AML-193 (cell line): ENCODE results near the gene PDK1.

ENCODE experiments used
- DNase-seq, 2 experiments: peaks; one replicate each; lab custom pipeline; 2025; lab: John Stamatoyannopoulos, UW

The PDK1 gene

DNA sequence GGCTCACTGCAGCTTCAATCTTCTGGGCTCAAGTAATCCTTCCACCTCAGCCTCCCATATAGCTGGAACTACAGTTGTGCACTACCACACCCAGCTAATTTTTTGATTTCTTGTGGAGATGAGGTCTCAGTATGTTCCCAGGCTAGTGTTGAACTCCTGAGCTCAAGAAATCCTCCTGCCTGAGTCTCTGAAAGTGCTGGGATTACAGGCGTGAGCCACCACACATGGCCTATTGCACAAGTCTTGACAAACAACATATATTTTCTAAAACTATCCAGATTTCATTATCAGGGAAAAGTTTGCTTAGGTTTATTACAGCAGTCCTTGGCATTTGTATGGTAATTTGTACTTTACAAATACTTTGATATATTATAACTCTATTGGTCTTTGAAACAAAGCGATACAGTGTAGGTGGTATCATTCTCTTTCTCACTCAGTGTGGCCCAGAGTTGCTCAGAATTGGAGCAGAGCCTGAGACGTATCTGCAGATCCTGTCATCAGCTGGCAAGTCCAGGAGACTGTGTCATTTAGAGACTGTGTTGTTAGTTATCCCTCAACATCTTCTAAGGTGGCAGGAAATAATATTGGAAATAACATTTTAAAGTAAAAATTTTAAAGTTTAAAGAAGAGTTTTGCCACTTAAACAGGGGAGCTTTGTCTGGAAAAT is 41.4 kb downstream of the PDK1 start:
- DNase-seq: no peak

GRCh38 chr2:172599947-172600346 is 44.1 kb downstream of the PDK1 start:
- no peak for DNase-seq

GRCh38 chr2:172600557-172601008 is 44.7 kb downstream of the PDK1 start:
- DNase-seq: no peak

DNA sequence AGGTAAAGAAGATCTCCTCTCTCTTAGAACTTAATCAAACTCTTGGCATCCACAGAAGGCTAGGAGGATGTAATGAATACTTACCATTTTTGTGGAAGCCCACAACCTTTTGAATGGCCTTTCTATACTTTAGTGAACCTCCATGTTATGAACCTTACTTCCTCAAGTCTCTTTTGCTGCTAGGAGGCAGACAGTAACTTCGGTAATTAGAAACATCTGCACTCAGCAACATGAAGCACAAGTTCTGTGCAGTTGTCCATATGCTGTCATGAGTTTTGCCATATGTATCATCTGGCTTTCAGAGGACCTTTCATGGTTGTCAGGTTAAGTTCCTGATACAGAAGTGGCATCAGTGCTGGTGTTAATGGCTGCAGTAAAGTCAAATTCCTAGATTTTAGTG is 50.4 kb downstream of the PDK1 start:
- no peak for DNase-seq

DNA sequence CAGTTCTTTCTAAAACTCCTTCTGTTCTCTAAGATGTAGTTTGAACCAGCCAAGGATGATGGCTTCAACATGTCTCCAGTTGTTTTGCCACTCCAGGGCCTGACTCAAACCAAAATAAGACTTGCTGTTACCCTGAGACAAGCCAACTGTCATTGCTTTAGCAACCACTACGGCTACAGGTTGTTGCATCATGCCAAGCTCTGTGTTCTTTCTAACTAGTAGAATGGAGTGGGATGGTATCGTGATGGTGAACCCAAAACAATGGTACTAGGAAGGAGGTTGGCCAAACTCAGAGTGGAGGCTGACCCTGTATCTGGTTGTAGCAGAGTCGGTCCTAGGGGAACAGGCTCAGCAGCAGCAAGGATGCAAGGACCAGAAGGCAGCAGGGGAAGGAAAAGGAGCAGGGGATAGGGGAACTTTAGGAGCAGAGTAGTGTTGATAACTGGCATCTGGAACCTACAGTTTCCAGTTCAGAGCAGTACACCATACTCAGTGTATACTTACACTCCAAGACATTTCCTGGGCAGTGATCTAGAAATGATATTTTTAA is 51.6 kb downstream of the PDK1 start:
- DNase-seq: no peak

DNA sequence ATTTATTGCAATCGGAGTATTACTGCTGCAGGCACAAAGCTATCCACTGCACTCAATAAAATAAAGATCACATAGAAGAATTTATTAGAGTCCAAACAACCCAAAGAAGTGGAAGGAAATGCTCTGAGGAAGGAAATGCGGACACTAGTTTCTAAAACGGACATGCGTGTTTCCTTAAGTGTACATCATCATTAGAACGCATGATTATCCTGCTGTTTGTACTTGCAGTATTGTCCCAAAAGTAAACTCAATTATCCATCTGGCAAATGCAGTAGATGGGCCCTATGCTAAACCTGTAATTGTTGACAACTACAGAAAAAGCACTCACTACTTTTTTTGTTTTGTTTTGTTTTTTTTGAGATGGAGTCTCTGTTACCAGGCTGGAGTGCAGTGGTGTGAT is 53.6 kb downstream of the PDK1 start:
- DNase-seq: no peak

GRCh38 chr2:172612051-172612450 is 56.2 kb downstream of the PDK1 start:
- DNase-seq: no peak

DNA sequence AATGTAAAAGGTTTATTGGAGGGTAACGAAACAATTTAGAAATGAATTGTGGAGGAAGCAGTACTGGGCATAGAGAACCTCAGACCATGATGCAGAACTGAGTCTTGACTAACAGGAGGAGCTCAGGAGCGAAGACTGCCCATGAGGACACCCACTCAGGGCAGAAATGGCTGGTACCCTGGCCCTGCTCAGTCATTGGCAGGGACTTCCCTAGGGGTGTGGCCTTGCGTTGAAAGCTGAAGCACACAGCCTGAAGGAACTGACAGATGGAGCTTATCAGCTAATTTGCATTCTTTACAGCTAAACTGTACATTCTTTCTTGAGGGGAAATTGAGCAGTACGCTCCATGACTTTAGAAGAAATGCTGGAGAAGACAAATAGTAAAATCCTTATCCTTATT is 57.1 kb downstream of the PDK1 start:
- no peak for DNase-seq

DNA sequence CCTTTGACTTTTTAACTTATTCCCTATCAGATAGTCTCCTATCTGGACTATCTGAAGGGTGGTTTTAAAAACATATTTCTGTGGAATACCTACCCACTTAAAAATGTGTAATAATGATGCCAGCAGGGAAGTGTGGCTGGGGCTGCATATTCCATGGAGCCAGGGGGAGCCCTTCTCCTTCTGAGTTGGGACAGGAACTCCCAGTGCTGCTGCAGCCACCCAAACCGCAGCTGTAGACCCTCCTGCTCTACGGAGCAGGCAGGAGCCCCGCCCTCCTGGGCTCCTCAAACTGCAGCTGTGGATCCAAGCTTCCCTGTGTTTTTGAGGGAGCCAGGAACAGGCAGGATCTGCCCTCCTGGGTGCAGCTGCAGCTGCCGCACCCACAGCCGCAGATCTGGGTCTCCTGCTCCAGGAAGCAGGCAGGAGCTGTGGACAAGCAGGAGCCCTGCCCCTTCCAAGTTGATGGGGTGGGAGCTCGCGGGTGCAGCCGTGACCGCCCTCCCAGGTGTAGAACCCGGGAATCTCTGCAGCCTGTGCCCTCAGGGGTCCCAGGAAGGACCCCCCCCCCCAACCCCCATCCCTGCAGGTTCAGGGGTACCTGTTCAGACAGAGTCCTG is 57.8 kb downstream of the PDK1 start:
- no peak for DNase-seq

DNA sequence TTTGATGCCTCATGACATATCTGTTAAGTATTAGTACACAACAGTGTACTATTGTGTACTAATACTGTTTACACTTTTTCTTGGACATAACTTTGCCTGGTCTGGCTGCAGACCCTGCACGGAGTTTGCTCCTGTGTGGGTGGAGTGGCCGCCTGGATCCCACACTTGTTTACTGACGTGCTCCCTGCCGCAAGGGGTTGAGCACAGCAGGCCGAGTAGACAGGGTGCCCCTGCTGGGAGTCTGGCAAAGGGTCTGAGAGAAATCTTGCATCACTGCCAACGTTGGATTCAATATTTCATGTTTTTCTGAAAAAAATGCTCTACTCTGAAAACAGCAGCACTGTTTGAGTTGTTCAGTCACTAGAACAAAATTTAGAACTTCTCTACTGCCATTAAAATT is 59.0 kb downstream of the PDK1 start:
- no peak for DNase-seq

DNA sequence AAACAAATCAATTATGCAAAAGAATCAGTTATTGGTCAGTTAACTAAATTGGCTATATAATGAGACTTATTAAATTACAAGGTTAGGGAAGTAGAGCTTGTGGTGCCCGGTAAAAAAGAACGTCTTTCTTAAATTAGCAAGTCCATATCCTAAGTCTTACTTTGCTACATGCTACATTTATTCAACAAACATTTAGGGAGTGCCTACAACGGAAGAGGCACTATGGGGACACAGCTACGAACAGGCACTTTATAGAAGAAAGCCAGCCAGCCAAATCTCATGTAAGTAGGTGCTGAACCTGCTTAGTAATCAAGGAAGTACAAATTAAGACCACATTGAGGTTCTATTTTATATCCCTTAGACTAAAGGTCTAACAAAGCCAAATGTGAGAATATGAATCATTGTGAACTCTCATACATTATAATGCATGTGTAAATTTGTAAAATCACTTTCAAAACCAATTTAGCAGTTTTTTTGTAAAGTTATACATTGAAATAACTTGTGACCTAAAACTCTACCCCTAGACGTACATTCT is 59.9 kb downstream of the PDK1 start:
- no peak for DNase-seq

DNA sequence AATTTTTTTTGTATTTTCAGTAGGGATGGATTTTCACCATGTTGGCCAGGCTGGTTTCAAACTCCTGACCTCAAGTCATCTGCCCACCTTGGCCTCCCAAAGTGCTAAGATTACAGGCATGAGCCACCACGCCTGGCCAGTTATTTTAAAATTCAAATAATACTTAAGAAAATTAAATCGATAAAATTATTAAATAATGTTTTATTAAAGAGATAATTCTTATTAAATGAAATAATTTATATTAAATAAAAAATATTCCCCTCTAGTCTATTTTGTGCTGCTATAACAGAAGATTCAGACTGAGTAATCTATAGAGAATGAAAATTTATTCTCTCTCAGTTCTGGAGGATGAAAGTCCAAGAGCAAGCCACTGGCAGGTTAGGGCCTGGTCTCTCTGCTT is 61.2 kb downstream of the PDK1 start:
- DNase-seq: no peak

DNA sequence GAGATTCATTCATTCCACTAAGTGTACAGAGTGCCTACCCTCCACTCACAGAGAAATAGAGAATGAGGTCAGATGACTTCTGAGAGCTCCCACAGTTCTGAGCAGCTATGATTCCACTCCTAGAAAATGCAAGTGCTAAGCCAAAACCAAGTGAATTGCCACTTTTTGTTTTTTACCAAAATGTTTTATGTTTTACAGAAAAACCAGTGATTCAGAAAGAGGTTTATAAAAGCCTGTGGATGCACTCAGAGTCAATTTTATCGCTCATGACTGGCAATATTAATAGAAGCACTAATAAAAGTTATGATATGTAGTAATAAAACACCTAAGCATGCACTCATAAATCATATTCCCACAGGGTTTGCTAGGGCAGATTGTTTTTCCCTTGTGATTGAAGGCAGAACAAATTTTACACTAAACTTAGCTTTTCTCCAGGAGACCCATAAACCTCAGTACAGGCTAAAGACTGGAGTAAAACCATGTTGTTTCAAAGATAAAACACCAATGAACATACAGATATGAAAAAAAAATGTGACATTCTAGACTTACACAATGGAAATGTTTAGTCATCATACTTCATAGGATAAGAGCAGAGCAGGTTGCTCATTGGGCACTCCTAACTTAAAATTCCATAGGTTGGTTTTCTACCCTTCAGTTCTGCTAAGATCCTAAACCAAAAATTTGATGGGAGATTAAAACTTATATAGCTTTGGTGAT is 67.5 kb downstream of the PDK1 start:
- DNase-seq: no peak

DNA sequence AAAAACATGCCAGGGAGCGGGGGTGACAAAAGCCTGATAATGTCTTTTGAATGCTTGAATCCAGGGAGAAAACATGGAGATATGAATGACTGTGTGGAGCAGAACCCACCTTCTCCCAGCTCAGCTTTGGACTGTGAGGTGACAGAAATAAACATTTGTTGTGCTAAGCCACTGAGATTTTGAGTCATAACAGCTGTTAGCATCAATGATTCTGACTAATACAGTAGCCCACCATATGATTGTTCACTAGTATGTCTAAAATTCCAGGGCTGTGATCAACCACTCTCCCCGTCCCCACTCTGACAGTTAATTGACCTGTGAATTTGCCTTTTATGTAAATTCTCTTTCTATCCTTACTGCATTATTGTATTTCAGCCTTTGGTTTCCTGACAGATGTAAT is 69.1 kb downstream of the PDK1 start:
- DNase-seq: no peak

DNA sequence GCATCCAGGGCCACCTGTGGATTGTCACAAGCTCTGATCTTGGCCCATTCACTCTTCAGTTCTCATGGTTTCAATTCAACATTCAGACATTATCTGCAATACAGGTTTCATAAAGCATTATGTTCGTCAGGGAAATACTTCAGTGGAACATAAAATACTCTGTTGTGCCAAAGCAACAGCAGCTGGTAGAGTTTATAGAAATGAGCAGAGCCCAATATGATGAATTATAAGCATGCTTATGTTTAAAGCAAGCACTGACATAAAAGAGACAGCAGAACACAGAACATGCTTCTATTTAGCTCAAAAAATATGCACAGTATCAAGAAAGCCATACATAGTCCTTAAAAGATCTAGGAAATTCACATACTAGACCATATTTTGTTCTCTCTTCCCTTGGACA is 71.3 kb downstream of the PDK1 start:
- no peak for DNase-seq

- no peak for DNase-seq
Observed at GRCh38 chr2:172628085-172628484, 72.2 kb downstream of the PDK1 start.

DNA sequence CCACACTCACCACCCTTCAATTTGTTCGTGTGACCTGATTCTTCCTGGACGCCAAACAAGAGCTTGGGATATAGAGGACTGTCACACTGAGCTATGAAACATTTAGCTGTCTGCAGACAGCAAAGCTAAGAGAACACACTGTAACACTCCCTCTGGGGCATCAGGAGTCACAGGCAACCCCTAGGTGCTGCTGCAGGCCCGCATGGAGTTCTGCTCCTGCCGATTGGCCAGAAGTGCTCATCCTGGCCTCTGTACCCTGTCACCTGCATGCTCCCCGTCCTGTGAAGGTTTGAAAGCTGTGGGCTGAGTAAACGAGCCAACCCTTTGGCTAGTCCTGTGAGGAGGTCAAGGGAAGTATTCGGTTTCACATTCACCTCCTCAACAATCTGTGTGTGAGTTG is 73.7 kb downstream of the PDK1 start:
- DNase-seq: no peak

GRCh38 chr2:172630181-172630580 is 74.3 kb downstream of the PDK1 start:
- no peak for DNase-seq

DNA sequence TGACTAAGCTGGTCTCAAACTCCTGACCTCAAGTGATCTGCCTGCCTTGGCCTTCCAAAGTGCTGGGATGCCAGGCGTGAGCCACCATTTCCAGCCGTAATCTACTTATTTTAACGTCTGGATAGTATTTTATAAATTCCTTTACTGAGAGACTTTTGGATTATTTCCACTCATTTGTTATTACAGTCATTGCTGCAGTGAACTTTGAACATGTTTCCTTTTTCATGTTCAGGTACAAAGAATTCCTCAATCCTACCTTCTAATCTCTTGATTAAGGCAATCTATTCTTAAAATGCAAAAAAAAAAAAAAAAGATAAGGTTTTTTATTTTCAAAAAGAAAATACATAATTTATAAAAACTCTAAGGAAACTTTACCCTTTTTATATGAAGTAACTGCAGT is 78.6 kb downstream of the PDK1 start:
- DNase-seq: no peak

GRCh38 chr2:172635548-172635947 is 79.7 kb downstream of the PDK1 start:
- no peak for DNase-seq

DNA sequence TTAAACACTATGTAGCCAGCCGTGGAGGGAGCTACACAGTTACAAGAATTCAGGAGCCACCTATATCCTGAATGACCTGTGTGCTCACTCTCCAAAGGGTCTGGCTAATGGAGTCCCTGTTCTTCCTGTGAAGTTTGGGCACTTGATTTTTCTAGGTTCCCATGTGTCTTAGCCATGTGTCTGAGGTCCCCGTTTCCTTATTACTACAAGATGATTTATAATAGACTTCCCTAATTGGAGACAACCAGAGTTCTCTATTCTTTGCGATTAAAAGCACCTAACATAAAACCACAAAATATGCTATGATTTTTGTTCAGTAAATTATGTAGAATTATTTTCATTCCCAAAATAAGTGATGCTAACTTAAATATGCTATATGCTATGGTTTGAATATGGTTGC is 83.4 kb downstream of the PDK1 start:
- no peak for DNase-seq

GRCh38 chr2:172639823-172640222 is 83.9 kb downstream of the PDK1 start:
- DNase-seq: no peak

GRCh38 chr2:172640389-172640788 is 84.5 kb downstream of the PDK1 start:
- no peak for DNase-seq
